ENCODE data around the gene ID2.
A peak's percentile ranks its signal among the peaks of the same experiment; 100 is the strongest.

The ID2 gene

DNA sequence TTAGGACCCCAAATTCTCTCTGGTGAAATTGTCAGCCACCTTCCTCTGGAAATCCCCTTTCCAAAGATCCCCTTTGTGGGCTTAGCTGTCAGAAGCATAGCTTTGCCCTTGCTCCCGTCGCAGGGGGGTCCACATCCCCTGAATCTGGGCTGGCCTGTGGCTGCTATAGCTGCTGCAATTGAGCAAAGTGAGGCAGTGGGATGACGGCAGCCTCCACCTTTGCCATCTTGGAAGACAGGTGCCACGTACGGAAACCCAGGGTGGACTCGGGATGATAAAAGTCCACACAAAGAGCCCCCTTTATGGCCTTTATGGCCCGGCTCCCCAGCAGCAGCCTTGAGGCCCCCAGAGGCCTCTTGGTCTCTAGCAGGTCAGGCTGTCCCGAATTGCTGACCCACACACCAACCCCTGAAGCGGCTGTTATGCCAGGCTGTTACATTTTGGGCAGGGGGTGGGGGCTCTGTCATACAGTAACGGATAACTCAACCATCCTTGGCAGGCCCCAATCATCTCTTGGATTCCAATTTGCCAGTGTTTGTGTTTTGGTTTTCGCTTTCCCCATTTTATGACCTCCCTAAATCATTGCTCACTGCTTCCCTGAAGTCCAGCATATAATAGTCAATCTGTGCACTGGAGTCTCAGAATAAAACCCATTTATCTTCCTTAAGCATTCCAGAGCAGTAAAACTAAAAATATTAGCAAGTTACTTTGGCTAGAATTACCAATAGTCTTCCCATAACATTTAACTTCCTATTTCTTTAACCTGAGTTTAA, 33.2 kb upstream of the ID2 start:
- DNase-seq, result no peak

DNA sequence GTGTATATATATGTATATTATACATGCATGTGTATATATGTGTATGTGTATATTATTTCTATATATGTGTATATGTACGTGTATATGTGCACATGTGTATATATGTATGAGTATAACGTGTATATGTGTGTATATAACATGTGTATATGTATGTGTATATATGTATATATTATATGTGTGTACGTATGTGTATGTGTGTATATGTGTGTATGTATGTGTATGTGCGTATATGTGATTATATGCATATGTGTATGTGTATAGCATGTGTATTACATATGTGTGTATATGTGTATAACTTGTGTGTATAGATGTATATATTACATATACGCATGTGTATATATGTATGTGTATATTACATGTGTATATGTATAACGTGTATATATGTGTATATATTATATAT, 32.1 kb upstream of the ID2 start:
- no peak for DNase-seq

DNA sequence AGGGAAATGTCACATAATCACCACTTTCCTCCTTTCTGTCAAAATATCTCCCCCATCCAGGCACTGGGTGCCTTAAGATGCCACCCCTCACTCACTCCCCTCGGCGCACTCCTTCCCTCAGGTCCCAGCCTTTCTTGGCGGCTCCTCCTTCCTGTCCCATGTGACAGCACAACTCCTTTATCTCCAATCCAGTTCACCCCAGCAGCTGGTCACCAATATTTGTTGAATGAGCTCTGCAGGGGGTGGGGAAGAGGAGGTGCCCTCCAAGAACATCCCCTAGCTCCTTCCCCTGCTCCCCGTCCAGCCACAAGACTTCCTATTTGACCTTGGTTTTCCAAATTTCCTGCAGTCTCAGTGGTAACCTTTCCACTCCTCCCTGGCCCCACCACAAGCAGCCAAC, 31.6 kb upstream of the ID2 start:
- DNase-seq, result no peak

DNA sequence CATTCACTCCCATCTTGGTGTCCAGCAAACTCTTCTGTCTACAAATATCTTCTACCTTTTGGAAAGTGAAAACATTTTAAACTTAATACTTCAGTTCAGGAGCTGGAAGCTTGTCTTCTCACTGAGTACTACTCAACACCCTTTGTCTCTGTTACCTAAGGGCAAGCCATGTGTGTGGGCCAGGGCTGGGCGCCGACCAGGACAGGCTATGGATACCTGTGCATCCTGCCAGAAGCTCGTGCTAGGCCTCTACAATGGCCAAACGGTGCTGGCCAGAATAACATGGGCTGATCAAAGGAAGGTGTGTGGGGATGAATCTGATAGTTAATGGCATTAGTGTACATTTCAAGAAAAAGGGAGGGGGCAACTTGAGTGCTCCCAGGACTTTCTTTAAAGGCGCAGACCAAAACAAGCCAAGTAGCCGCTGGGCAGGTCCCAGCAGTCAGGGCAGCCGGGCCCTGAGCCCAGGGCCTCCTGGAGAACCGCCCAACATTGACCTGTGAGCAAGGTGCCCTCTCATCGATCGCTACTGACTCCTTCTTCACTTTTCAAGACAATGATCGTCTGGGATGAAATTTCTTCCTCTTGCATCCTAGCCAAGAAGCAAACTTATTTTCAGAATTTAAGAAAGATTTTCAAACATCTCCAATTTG, 29.0 kb upstream of the ID2 start:
- no peak for DNase-seq

DNA sequence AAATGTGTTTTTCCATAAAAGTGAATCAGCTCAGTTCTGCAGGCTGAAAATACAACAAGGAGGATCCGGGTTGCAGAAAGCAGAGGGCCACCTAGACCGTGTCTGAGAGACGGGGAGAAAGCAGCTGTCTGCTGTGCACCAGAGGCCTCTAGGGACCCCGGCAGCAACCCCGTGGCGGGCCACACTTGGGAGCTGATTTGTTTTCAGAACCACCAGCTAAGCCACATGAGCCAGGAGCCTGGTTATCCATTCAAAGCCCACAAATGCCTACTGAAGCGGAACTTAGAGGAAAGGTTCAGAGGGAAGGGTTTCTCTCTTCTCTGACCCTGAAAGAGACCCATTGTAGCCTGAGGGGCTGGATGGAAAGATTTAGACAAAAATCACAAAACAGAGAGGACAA, 28.4 kb upstream of the ID2 start:
- no peak for DNase-seq

DNA sequence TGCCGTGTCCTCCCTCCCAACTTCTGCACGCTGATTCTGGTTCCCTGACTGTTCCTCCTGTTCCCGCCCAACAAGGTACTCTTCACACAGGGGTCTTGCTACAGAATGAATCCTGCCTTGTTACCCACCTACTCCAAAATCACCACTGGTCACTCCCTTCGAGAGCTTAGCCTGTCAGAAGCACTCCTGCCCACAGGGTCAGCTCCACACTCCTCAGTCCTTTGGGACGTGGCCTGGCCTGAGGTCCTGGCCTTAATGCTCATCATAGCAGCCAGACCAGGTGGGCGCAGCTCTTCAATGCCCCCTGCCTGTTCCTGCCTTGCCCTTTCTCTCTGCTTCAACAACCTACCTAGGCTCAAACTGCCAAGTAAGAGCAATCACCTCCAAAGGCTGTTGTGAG, 27.8 kb upstream of the ID2 start:
- DNase-seq, result no peak

DNA sequence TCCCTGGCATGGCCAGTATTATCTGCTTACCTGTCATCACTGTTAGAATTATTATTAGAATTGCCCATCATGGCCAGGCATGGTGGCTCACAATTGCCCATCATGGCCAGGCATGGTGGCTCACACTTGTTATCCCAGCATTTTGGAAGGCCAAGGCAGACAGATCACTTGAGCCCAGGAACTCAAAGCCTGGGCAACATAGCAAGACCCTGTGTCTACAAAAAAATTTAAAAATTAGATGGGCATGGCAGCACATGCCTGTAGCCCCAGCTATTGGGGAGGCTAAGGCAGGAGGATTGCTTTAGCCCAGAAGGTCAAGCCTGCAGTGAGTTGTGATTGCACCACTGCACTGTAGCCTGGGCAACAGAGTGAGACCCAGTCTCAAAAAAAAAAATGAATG, 27.4 kb upstream of the ID2 start:
- DNase-seq, result no peak

DNA sequence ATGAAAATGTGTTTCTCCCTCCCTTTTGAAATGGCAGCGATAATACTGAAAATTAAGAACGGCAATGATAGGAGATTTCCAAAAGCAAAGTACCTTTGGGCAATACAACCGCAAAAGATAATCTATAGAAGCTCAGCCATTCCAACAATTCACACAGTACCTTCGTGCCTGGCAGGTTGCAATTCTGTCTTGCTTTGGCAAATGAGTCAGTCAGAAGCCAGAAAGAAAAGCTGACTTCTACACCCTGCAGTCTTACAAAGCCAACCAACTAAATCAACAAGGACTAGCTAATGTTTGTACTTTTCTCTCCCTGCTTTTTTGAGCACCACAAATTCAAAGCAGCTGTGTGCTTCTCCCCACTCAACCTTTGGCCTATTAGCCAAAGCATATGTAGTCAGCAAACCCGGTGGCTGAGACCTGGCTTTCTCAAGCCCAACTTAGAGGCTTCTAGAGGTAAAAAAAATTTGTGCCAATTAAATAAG, 25.7 kb upstream of the ID2 start:
- no peak for DNase-seq

DNA sequence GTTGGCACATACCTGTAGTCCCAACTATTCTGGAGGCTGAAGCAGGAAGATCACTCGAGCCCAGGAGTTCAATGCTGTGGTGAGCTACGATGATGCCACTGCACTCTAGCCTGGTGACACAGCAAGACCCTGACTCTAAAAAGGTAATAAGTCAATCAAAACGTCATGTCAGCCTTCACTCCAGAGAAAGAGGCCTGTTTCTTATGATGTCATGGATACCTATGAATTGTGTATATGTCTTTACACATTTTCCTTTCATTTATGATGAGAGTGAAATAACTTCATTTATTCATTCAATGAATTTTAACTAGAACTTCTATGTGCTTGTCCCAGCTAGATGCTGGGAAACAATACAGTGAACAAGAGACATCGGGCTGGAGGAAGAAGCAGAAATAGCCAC, 25.0 kb upstream of the ID2 start:
- DNase-seq, result no peak

DNA sequence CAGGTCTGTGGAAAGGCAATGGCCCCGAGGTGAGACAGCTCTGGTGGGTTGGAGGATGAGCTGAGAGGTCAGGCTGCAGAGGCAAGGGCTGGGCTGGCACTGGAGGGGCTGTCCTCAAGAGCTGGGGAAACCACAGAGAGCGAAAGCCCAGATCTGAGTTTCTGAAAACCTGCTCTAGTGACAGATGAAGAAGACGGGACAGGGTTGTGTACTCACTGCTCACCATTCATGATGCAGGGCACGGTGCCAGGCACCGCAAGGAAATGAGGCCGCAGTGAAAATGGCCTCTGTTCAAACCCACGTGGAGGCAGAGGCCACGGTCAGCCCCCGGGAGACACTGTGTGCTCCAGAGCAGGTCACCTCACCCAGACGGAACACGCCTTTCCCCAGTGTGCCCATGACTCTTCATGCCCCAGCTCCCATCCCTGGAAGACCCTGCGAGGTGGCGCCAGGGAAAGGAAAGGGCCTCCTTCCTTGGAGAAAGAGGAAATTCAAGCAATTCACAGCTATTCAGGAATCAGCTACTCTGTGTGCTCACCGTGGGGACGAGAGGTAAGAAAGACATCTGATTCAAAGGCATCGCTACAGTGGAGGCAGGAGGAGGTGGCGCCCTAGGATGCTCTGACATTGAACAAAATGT, 24.3 kb upstream of the ID2 start:
- DNase-seq, result peak; percentile 33 to 40

DNA sequence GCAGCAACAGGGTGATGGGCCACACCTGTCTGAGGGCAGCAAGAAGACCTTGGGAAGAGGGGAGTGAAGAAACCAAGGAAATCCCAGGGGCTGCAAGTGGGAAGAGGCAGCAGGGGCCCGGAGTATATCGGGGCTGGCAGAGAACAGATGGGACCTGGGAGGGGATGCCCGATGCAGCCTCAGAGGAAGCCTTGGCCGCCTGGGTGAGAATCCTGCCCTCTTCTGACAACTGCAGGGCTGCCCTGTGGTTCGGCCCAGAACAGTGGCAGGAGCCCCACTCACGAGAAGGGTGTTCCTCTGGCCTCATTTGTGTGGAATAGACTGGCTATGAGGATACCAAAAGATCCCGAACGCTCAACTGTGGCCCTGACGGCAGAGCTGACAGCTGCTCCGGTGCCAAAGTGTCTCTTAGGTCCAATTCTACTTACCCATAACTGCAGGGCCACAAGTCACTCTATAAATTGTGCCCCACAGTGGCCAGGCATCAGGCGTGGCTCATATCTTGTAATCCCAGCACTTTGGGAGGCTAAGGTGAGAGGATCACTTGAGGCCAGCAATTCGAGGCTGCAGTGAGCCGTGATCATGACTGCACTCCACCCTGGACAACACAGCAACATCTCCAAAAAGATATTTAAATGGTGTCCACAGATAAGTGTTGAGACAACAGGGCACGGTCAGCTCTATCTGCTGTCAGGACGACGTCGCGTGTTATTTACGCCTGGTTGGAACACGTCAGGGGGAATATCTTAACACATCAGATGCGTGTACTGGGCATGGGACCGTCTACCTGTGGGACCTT, 23.6 kb upstream of the ID2 start:
- no peak for DNase-seq

DNA sequence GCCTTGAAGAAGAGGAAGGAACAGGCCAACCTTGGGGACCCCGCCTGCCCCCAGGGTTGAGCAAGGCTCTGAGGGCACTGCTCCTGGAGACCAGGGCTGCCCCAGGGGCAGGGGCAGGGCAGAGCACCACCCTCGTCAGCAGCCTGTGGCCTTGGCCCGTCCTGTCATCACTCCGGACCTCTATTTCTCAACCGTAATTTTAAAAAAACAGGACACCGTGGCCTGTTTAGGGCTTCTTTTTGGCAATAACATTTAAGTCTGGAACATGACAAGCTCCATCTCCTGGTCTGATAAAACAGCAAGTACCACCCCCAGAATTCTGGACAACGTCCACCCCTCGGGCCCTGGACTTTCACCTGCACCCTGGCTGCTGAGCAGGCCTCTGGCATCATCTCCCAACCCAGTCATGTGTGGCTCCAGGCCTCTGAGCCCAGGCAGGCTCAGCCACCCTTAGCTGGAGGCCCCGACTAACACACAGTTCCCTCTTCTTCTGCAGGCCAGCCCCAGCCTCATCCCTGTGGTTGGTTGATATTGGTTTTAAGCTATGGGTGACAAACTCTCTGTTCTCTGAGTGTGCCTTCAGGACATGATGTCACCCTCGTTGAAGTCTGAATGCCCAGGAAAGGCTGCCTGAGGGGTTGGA, 22.6 kb upstream of the ID2 start:
- DNase-seq, result no peak

DNA sequence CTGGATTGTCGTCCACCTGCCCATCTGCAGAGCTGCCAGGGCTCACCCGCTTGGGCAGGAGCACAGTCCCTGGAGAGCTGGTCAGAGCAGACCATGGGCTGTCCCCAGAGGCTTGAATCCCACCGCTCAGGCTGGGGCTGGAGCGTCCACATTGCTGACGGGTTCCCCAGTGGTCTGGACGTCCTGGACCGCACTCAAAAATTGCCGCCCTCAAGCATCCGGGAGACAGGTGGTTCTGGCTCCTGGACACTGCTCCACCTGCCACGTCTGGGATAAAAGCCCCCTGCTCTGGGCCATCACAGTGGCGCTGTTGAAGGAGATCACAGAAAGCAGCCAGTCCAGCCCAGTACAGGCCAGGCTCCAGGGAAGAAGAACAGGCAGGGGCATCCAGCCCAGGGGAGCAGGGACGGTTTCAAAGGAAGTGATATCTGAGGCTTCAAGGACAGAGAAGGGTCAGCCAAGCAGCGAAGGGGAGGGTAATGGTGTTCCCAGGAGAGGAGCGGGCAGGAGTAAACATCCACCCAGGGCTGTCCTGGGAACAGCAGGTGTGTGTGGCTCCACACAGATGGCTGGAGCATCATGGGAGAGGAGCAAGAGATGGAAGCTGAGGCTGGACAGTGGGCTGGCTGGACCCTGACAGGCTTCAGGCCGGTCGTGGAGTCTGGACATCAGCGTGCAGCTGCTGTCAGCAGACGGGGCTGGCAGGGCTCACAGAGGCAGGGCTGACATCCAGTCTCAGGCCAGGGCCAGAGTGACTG, 21.9 kb upstream of the ID2 start:
- no peak for DNase-seq

DNA sequence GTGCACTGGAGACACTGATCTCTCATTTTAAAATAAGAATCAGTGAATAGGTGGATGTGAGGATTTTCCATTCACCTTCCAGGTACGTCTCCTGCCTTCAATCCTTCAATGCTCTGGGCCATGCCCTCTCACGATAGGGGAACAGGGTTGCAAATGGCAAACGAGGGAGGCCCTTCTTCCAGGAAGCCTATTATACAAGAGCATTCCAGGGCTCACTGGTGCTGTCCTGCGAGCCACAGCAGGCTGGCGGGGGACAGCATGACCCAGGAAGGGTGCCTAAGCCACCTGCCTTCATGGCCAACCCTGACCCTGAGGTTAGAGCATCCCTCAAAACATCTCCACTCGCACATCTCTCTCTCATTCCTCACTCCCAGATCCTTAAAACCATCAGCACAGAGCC, 20.6 kb upstream of the ID2 start:
- no peak for DNase-seq

DNA sequence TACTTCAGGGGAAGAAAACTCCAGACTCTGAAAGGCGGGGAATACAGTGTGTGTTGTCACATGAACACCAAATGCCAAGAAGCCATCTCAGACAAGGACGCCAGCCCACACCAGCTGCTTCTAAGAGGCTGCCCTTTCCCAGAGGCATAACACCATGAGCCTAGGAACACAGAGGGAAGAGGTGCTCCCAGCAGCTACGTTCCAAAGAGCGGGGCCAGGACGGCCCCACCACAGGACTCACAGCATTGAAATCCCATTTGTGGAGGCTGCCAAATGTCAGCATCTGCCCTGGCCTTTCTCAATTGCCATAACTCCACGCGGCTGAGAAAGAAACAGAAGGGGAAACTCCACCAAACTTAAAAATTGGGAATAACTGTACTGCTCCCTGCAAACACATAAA, 20.1 kb upstream of the ID2 start:
- DNase-seq, result no peak

DNA sequence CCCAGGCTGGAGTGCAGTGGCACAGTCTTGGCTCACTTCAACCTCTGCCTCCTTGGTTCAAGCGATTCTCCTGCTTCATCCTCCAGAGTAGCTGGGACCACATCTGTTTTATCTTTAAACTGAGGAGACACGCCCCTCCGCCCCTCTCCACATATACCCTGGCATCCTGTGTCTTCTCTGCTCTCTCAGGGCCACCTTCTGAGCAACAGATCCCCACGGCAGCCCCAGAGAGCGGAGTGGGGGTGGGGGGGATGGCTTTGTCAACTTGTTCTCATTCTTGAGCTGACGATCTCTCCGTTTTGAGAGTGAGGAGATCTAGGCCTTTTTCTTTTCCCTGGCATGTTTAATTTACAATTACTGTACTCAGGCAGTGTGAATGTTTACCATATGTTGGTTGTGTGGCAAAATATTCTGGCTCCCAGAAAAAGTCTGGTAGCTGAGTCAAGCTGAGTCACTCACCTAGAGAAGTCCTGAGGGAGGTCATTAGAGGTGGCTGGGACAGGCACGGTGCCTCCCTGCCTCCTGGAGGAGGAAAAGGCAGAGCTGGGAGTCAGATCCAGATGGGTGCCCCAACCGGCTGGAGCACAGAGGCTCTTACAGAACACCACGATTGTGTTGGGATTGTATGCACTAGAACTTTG, 19.5 kb upstream of the ID2 start:
- no peak for DNase-seq

DNA sequence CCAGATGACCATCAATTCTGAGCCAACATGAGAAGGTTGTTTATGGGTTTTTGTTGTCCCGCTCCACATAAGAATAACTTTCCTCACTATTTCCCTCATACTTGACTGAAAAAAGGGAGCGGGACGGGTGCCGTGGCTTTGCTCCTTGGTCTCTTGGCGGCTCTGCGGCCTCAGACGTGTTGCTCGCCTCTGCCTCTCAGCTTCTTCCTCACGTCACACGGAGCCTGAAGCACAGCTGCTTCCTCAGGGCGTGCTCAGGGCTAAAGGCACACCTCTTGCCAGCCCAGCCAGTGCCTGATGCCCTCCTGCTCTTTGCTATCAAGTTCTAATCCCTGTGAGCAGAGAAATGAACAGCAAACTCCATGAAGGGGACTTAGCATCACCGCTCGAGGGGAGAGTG, 17.9 kb upstream of the ID2 start:
- no peak for DNase-seq

DNA sequence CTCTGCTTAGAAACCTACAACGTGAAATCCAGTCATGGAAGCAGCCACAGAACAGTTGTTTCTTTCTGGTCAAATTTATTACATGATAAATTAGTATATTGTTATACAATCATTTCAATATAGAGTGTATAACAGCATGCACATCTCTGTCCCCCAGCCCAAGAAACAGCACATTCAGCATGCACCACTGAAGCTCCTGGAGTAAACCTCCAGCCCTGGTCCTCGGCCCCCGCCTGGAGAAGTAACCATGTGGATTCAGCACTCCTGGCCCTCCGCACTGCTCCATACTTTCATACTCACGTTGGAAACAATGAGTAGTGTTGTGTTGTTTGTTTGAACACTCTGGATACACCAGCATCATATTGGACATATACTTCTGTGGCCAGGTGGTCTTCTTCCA, 15.3 kb upstream of the ID2 start:
- DNase-seq, result no peak

DNA sequence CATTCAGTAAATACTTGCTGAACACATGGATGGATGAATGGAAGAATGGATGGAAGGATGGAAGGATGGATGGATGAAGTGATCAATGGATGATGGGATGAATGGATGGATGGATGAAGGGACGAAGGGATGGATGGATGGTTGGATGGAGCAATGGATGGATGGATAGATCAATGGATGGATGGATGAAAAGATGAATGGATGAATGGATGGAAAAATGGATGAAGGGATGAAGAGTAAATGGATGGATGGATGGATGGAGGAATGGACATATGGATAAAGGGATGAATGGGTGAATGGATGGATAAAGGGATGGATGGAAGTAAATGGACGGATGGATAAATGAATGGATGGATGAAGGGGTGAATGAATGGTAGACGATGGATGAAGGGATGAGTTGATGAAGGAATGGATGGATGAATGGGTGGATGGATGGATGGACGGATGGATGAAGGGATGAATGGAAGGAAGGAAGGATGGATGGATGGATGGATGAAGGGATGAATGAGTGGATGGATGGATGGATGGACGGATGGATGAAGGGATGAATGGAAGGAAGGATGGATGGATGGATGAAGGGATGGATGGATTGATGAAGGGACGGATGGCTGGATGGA, 13.9 kb upstream of the ID2 start:
- DNase-seq, result no peak

DNA sequence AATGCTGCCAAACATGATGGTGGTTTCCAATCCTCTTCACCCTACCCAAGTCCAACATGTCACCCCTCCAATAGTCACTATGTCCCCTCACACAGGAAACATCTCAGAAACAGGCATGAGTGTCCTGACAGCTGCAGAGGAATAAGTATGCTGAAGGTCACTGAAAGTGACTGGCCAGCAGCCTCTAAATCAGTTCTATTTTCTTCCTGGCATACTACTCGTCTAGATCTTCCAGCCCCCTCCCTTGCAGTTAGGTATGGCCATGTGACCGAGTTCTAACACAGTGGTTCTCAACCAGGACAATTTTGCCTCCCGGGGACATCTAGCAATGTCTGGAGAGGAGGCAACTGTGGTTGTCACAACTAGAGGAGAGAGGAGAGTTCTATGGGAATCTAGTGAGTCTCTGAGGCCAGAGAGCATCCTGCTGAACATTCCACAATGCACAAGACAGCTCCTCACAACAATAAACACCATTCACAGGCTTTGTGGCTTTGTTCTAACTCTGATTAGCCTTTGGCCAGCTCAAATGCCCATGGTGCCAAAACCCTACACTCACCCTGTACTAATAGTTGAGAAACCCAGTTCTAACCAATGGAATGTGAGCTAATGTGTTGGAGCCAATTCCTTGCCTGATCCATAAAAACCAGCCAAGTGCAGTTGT, 12.6 kb upstream of the ID2 start:
- no peak for DNase-seq

DNA sequence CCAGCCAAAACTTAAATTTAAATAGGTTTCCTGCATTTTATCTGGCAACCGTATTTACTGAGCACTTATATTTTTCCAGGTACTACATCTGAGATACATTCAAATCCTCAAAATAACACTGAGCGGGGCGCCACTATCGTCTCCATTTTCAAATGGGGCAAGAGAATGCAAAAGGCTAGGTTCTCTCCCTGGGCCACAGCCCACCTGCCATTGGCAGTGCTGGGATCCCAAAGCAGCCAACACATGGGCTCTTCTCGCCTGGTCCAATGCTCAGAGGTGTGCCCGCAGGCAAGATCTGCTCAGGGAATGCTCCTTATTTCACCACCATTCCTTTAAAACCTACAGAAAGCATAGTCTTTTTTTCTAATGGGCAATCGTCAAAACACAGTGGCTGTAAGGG, 11.3 kb upstream of the ID2 start:
- DNase-seq, result no peak

Data from activated CD4-positive, alpha-beta T cell treated with anti-CD3 and anti-CD28 coated beads, Interleukin-2, amount 50 U/mL, for 48 hours (primary cell).